ENCODE results near the gene TREM2. TPM values are rescaled to one million over a fixed set of nuclear protein-coding genes. Genes with fewer than 3 reads are reported as not detected.
A peak's percentile ranks its signal among the peaks of the same experiment; 100 is the strongest.

The TREM2 gene
- total and polyA plus RNA-seq, 5 donors from 2014 or later, result not detected

GRCh38 chr6:41200296-41200900 lies 37.5 kb upstream of the TREM2 start:
- Mint-ChIP-seq H3K27ac (peak overlapping the region; percentile 98 to 99 (median 98)), H3K4me3 (peak overlapping the region; percentile 47 to 86 (median 76)), H3K9me3 (no peaks in the 10 kb centered on the region), H3K4me1 (peaks cover 5 to 85% (median 60%) of the 10 kb centered on the region in 4 donors), H3K27me3 (peaks cover 5% of the 10 kb centered on the region), H3K36me3 (peaks cover 7% of the 10 kb centered on the region)
- peak overlapping the region; percentile 64 for H3K4me3 ChIP-seq (ENCODE audit: low read depth, low read length)
- no peaks in the 10 kb centered on the region for H3K36me3 ChIP-seq (ENCODE audit: control insufficient read depth, insufficient read depth, low read length)
- peaks cover 49% of the 10 kb centered on the region for H3K4me1 ChIP-seq (ENCODE audit: control insufficient read depth, insufficient read depth, low read length, poor library complexity, severe bottlenecking)
- H3K27me3 ChIP-seq (ENCODE audit: control insufficient read depth, insufficient read depth, low read length), result no peaks in the 10 kb centered on the region
- DNase-seq (peak; percentile 15 to 93 (median 73)), ATAC-seq (ENCODE audit: low read depth in 2 of 2) (peak; percentile 66 to 71)
- H3K9me3 ChIP-seq (ENCODE audit: control insufficient read depth in 2 of 2, low read length in 2 of 2), result no peaks in the 10 kb centered on the region
- peak overlapping the region; percentile 91 for H3K27ac ChIP-seq (ENCODE audit: insufficient read depth, low read length, poor library complexity, severe bottlenecking)

DNA sequence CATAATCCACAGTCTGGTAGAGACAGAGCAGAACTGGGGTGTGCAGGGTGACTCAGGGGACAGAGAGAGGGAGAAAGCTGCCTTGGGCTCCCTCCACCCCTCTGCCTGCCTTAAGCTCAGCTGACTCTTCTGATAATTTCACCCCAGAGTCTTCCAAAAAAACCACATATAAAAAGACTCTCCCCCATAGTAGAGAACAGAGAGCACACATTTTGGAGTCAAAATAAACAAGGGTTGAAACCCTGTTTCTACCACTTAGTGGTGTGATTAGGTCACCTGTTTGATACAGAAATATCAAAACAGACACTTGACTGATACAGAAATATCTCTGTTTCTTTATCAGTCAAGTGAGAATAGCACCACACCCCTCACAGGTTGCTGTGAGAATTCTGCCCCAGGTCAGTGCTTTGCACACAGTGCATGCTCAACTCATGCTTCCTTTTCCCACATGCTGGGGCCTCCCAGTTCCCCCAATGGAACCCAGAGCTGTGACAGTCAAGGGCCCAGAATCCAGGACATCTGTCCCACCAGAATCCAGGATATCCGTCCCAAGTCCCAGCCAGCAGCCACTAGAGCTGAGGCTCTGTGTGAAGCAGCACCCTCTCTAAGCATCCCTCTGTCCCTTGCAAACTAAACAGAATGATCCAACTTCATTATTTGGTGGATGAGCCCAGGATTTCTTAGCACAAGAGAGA lies 36.8 kb upstream of the TREM2 start:
- Histone ChIP-seq H3K4me1 (ENCODE audit: control insufficient read depth, insufficient read depth, low read length, poor library complexity, severe bottlenecking) (peaks cover 49% of the 10 kb centered on the region), H3K27ac (ENCODE audit: insufficient read depth, low read length, poor library complexity, severe bottlenecking) (peak overlapping the region; percentile 91), H3K36me3 (ENCODE audit: control insufficient read depth, insufficient read depth, low read length) (no peaks in the 10 kb centered on the region), H3K4me3 (ENCODE audit: low read depth, low read length) (peak overlapping the region; percentile 64), H3K27me3 (ENCODE audit: control insufficient read depth, insufficient read depth, low read length) (no peaks in the 10 kb centered on the region), H3K9me3 (ENCODE audit: control insufficient read depth in 2 of 2, low read length in 2 of 2) (no peaks in the 10 kb centered on the region)
- Mint-ChIP-seq H3K9me3 (no peaks in the 10 kb centered on the region), H3K27me3 (peaks cover 5% of the 10 kb centered on the region), H3K4me3 (peak overlapping the region; percentile 47 to 86 (median 76)), H3K27ac (peak overlapping the region; percentile 98 to 99 (median 98)), H3K4me1 (peaks cover 5 to 88% (median 64%) of the 10 kb centered on the region in 4 donors), H3K36me3 (peaks cover 11% of the 10 kb centered on the region)
- peak in 2 of 3 donors; percentile 42 to 76 for DNase-seq
- peak; percentile 53 to 54 for ATAC-seq (ENCODE audit: low read depth in 2 of 2)

DNA sequence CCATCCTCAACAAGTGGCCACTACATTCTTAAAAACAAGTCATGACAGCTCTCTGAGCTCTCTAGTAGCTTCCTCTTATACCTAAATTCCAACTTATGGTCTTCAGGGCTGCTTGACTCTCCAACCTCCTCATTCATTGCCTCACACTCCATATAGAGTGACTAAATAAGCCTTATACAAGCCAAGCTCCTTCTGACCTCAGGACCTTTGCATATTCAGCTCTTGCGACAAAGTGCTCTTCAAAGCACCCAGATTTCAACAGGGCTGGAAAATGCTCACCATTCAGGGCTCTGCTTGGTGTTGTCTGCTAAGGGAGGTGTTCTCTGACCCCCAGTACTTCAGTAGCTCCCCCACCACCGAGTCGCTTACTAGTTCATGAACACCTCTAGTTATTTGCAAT lies 34.3 kb upstream of the TREM2 start:
- Histone ChIP-seq H3K4me3 (ENCODE audit: low read depth, low read length) (no peak overlapping the region), H3K27ac (ENCODE audit: insufficient read depth, low read length, poor library complexity, severe bottlenecking) (no peak overlapping the region), H3K36me3 (ENCODE audit: control insufficient read depth, insufficient read depth, low read length) (no peaks in the 10 kb centered on the region), H3K9me3 (ENCODE audit: control insufficient read depth in 2 of 2, low read length in 2 of 2) (no peaks in the 10 kb centered on the region), H3K4me1 (ENCODE audit: control insufficient read depth, insufficient read depth, low read length, poor library complexity, severe bottlenecking) (peaks cover 39% of the 10 kb centered on the region), H3K27me3 (ENCODE audit: control insufficient read depth, insufficient read depth, low read length) (no peaks in the 10 kb centered on the region)
- no peak overlapping the region for H3K4me3 Mint-ChIP-seq
- peak overlapping the region in 2 of 3 donors; percentile 85 to 99 for H3K27ac Mint-ChIP-seq
- H3K36me3 Mint-ChIP-seq, result peaks cover 17% of the 10 kb centered on the region
- ATAC-seq (ENCODE audit: low read depth in 2 of 2), result no peak
- H3K4me1 Mint-ChIP-seq, result peaks cover 5 to 90% (median 57%) of the 10 kb centered on the region in 4 donors
- no peak for DNase-seq
- peaks cover 5% of the 10 kb centered on the region for H3K27me3 Mint-ChIP-seq
- no peaks in the 10 kb centered on the region for H3K9me3 Mint-ChIP-seq

- Mint-ChIP-seq H3K9me3 (peaks cover 0 to 7% (median 0%) of the 10 kb centered on the region in 7 donors), H3K27me3 (peaks cover 5% of the 10 kb centered on the region)
These were observed 31.5 kb upstream of the TREM2 start for GRCh38 chr6:41194386-41194785.

GRCh38 chr6:41193884-41194283 lies 31.0 kb upstream of the TREM2 start:
- ATAC-seq (ENCODE audit: low read depth in 2 of 2) (no peak), DNase-seq (no peak)
- peaks cover 5% of the 10 kb centered on the region for H3K4me1 ChIP-seq (ENCODE audit: control insufficient read depth, insufficient read depth, low read length, poor library complexity, severe bottlenecking)
- H3K36me3 ChIP-seq (ENCODE audit: control insufficient read depth, insufficient read depth, low read length), result no peaks in the 10 kb centered on the region
- no peak overlapping the region for H3K4me3 ChIP-seq (ENCODE audit: low read depth, low read length)
- peaks cover 0 to 8% (median 0%) of the 10 kb centered on the region in 7 donors for H3K9me3 Mint-ChIP-seq
- H3K27ac ChIP-seq (ENCODE audit: insufficient read depth, low read length, poor library complexity, severe bottlenecking), result no peak overlapping the region
- peaks cover 0 to 64% (median 27%) of the 10 kb centered on the region in 4 donors for H3K4me1 Mint-ChIP-seq
- no peak overlapping the region for H3K4me3 Mint-ChIP-seq
- H3K36me3 Mint-ChIP-seq, result peaks cover 17% of the 10 kb centered on the region
- H3K27me3 Mint-ChIP-seq, result peaks cover 5% of the 10 kb centered on the region
- H3K9me3 ChIP-seq (ENCODE audit: control insufficient read depth in 2 of 2, low read length in 2 of 2), result peaks cover 2 to 12% of the 10 kb centered on the region in 2 experiments
- H3K27me3 ChIP-seq (ENCODE audit: control insufficient read depth, insufficient read depth, low read length), result no peaks in the 10 kb centered on the region
- peak overlapping the region in 1 of 3 donors; percentile 20 for H3K27ac Mint-ChIP-seq

More at GRCh38 chr6:41194386-41194785, 31.5 kb upstream of the TREM2 start:
- Mint-ChIP-seq H3K27ac (peak overlapping the region in 2 of 3 donors; percentile 62 to 79), H3K36me3 (peaks cover 17% of the 10 kb centered on the region), H3K4me3 (no peak overlapping the region), H3K4me1 (peaks cover 0 to 69% (median 32%) of the 10 kb centered on the region in 4 donors)
- DNase-seq (no peak), ATAC-seq (ENCODE audit: low read depth in 2 of 2) (no peak)
- no peaks in the 10 kb centered on the region for H3K36me3 ChIP-seq (ENCODE audit: control insufficient read depth, insufficient read depth, low read length)
- no peaks in the 10 kb centered on the region for H3K27me3 ChIP-seq (ENCODE audit: control insufficient read depth, insufficient read depth, low read length)
- no peak overlapping the region for H3K4me3 ChIP-seq (ENCODE audit: low read depth, low read length)
- H3K4me1 ChIP-seq (ENCODE audit: control insufficient read depth, insufficient read depth, low read length, poor library complexity, severe bottlenecking), result peaks cover 10% of the 10 kb centered on the region
- no peak overlapping the region for H3K27ac ChIP-seq (ENCODE audit: insufficient read depth, low read length, poor library complexity, severe bottlenecking)
- peaks cover 2 to 12% of the 10 kb centered on the region in 2 experiments for H3K9me3 ChIP-seq (ENCODE audit: control insufficient read depth in 2 of 2, low read length in 2 of 2)

DNA sequence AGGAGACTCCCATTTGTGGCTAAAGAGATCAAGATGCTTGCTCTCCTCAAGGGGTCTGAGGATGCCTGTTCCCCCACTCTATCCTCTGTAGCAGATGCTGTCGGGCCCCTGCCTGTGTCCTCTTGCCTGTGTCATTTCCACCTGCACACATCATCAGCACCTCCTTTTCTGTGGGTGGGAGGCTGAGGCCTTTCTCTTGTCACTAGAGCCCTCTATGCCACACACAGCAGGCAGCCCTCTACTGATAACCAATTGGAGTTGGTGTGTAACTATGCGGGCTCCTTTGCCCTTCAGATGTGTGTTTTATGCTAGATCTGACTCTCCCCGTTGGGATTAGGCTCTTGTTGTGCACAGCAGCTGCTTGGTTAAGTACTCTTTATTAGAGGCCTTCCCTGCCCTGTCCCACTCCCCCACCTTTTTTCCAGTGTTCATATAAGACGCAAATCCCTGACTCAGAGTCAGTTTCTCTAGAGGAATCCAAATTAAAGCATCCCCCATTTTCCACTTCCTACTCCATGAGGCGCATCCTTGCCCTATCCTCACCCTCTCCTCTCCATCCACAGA lies 30.3 kb upstream of the TREM2 start:
- Histone ChIP-seq H3K9me3 (ENCODE audit: control insufficient read depth in 2 of 2, low read length in 2 of 2) (peaks cover 2 to 12% of the 10 kb centered on the region in 2 experiments), H3K4me3 (ENCODE audit: low read depth, low read length) (no peak overlapping the region), H3K27me3 (ENCODE audit: control insufficient read depth, insufficient read depth, low read length) (no peaks in the 10 kb centered on the region), H3K27ac (ENCODE audit: insufficient read depth, low read length, poor library complexity, severe bottlenecking) (no peak overlapping the region), H3K4me1 (ENCODE audit: control insufficient read depth, insufficient read depth, low read length, poor library complexity, severe bottlenecking) (no peaks in the 10 kb centered on the region), H3K36me3 (ENCODE audit: control insufficient read depth, insufficient read depth, low read length) (no peaks in the 10 kb centered on the region)
- Mint-ChIP-seq H3K4me3 (no peak overlapping the region), H3K27me3 (peaks cover 5% of the 10 kb centered on the region), H3K4me1 (peaks cover 0 to 64% (median 30%) of the 10 kb centered on the region in 4 donors), H3K27ac (peak overlapping the region; percentile 35 to 84 (median 63)), H3K9me3 (peaks cover 0 to 8% (median 0%) of the 10 kb centered on the region in 7 donors), H3K36me3 (peaks cover 17% of the 10 kb centered on the region)
- DNase-seq (no peak), ATAC-seq (ENCODE audit: low read depth in 2 of 2) (peak in 1 of 2 donors; percentile 17)

DNA sequence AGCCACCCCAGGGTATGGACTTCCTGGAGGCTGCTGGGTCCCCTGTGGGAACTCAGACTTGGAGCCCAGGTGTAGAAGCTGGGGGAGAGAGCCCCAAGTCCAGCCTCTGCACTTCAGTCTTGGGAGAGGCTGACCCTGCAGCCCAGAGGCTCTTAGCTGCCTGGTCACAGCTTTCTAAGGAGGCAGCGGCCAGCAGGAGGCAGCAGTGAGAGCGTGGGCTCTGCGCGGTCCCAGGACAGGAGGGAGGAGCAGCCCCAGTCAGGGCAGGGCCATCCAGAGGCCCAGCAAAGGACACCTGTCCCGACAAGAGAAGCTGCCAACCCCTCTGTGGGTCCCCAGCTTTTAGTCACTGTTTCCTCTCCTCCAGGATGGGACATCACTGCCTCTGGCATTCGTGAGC lies 28.7 kb upstream of the TREM2 start:
- H3K27ac Mint-ChIP-seq, result peak overlapping the region in 1 of 3 donors; percentile 69
- Histone ChIP-seq H3K4me3 (ENCODE audit: low read depth, low read length) (no peak overlapping the region), H3K27ac (ENCODE audit: insufficient read depth, low read length, poor library complexity, severe bottlenecking) (no peak overlapping the region), H3K36me3 (ENCODE audit: control insufficient read depth, insufficient read depth, low read length) (no peaks in the 10 kb centered on the region), H3K27me3 (ENCODE audit: control insufficient read depth, insufficient read depth, low read length) (no peaks in the 10 kb centered on the region), H3K4me1 (ENCODE audit: control insufficient read depth, insufficient read depth, low read length, poor library complexity, severe bottlenecking) (no peaks in the 10 kb centered on the region), H3K9me3 (ENCODE audit: control insufficient read depth in 2 of 2, low read length in 2 of 2) (peaks cover 2 to 12% of the 10 kb centered on the region in 2 experiments)
- peaks cover 8% of the 10 kb centered on the region for H3K27me3 Mint-ChIP-seq
- ATAC-seq (ENCODE audit: low read depth in 2 of 2) (peak; percentile 15 to 57), DNase-seq (peak in 1 of 3 donors; percentile 56)
- peaks cover 0 to 51% (median 26%) of the 10 kb centered on the region in 4 donors for H3K4me1 Mint-ChIP-seq
- peaks cover 13% of the 10 kb centered on the region for H3K36me3 Mint-ChIP-seq
- H3K4me3 Mint-ChIP-seq, result peak overlapping the region in 1 of 4 donors; percentile 47
- H3K9me3 Mint-ChIP-seq, result peaks cover 0 to 8% (median 0%) of the 10 kb centered on the region in 7 donors
